PC-3 (cell line): ENCODE data around the gene DHRS1. TPM values are rescaled to one million over a fixed set of nuclear protein-coding genes. Genes with fewer than 3 reads are reported as not detected.

Experiments
- ATAC-seq: fragments of 200-7000 bp; cut with Tn5 transposase; 2 replicates; pipeline ENCODE4 v1.9.1; 2020; ENCODE audit warnings: mild to moderate bottlenecking, moderate library complexity
- BruUV-seq: library from RNA; stranded (reverse); fragments of 400-500 nt; replicated peaks from 2 replicates; lab custom pipeline; 2021; lab: Mats Ljungman, UMichigan
- CTCF ChIA-PET: fragments of 300-600 bp; sonication (Branson Sonifier 250); formaldehyde crosslinking; loops from one replicate; lab custom pipeline; 2022; ENCODE audit warnings: antibody characterized with exemption; lab: Charles Lee
- POLR2A ChIA-PET: fragments of 300-600 bp; sonication (Branson Sonifier 250); formaldehyde crosslinking; loops from one replicate; lab custom pipeline; 2022; ENCODE audit warnings: antibody characterized with exemption; ENCODE audit not compliant: unreplicated experiment; lab: Charles Lee
- DNase-seq: peaks from one replicate; pipeline ENCODE4 v3.0.0-alpha.2; 2015
- H2AFZ ChIP-seq: fragments of 300-600 bp; sonication (generic); 2 replicates; pipeline ENCODE4 v1.6.0; 2016; ENCODE audit warnings: antibody characterized with exemption, low read length
- H3F3A ChIP-seq: fragments of 300-600 bp; sonication (generic); one replicate; pipeline ENCODE4 v1.6.0; 2017; ENCODE audit warnings: antibody characterized with exemption, low read length, control low read depth, mild to moderate bottlenecking; ENCODE audit not compliant: unreplicated experiment
- H3K27ac ChIP-seq: fragments of 300-600 bp; sonication (generic); 2 replicates; pipeline ENCODE4 v1.5.1; 2016; ENCODE audit warnings: mild to moderate bottlenecking, low read length
- H3K27me3 ChIP-seq: fragments of 300-600 bp; sonication (generic); 2 replicates; pipeline ENCODE4 v1.6.1; 2016; ENCODE audit warnings: low read length, mixed read lengths
- H3K36me3 ChIP-seq: fragments of 300-600 bp; sonication (generic); 2 replicates; pipeline ENCODE4 v1.6.1; 2016; ENCODE audit warnings: low read depth, mixed run types, low read length, mixed read lengths
- H3K4me1 ChIP-seq: fragments of 300-600 bp; sonication (generic); 2 replicates; pipeline ENCODE4 v1.5.1; 2016; ENCODE audit warnings: low read length; ENCODE audit not compliant: insufficient read depth
- H3K4me2 ChIP-seq: fragments of 300-600 bp; sonication (generic); 2 replicates; pipeline ENCODE4 v1.6.0; 2016; ENCODE audit warnings: low read length
- H3K4me3 ChIP-seq: fragments of 300-600 bp; sonication (generic); 2 replicates; pipeline ENCODE4 v1.5.1; 2016; ENCODE audit warnings: mild to moderate bottlenecking, low read length, mixed read lengths
- H3K79me2 ChIP-seq: fragments of 300-600 bp; sonication (generic); 2 replicates; pipeline ENCODE4 v1.6.1; 2017; ENCODE audit warnings: low read length, mixed read lengths
- H3K9ac ChIP-seq: fragments of 300-600 bp; sonication (generic); 2 replicates; pipeline ENCODE4 v1.6.0; 2016; ENCODE audit warnings: mild to moderate bottlenecking, low read length
- H3K9me2 ChIP-seq: fragments of 300-600 bp; sonication (generic); replicated peaks from 2 replicates; pipeline ENCODE4 v1.6.1; 2016; ENCODE audit warnings: mixed run types, low read length, mixed read lengths
- H3K9me3 ChIP-seq: fragments of 300-600 bp; sonication (generic); 2 replicates; pipeline ENCODE4 v1.6.1; 2016; ENCODE audit warnings: low read length, mixed read lengths
- H4K20me1 ChIP-seq: fragments of 300-600 bp; sonication (generic); 2 replicates; pipeline ENCODE4 v1.6.1; 2016; ENCODE audit warnings: low read length, mixed read lengths
- EZH2 ChIP-seq: fragments of 300-600 bp; sonication (generic); IDR thresholded peaks from one replicate; pipeline ENCODE4 v1.6.1; 2017; ENCODE audit warnings: antibody characterized with exemption, mild to moderate bottlenecking, low read length; ENCODE audit not compliant: unreplicated experiment
- EZH2phosphoT487 ChIP-seq: fragments of 300-600 bp; sonication (generic); IDR thresholded peaks from 2 replicates; pipeline ENCODE4 v1.6.1; 2018; ENCODE audit warnings: mild to moderate bottlenecking, antibody characterized with exemption, low read length, borderline replicate concordance
- intact Hi-C: fragments of 100-400 bp; cut with micrococcal nuclease; formaldehyde crosslinking; loops from 2 replicates; pipeline ENCODE4 v1.9.0; 2023
- total RNA-seq: library from RNA; depleted of rRNA; stranded (reverse); fragments of >200 nt; gene quantifications from 2 replicates; pipeline ENCODE4 v1.2.3, GENCODE V29; 2014
- TF ChIP-seq, protein P1 (sequence below): fragments of 300-600 bp; sonication (generic); conservative IDR thresholded peaks from 2 replicates; pipeline ENCODE4 v1.5.1; 2017; ENCODE audit warnings: antibody characterized with exemption, low read depth, mild to moderate bottlenecking, low read length

Gene DHRS1
- total RNA-seq, 1 experiment from 2014 or later: 15.9 TPM

- H3K36me3 ChIP-seq: peaks cover 48% of the 10 kb centered on the region
- H4K20me1 ChIP-seq: no peaks in the 10 kb centered on the region
- DNase-seq: no peak
- no peak overlapping the region for H3K9ac ChIP-seq
- intact Hi-C loops: no loop called here
- H3K79me2 ChIP-seq: peaks cover 7% of the 10 kb centered on the region
- H3K27me3 ChIP-seq: no peaks in the 10 kb centered on the region
- ATAC-seq: no peak
- H3K27ac ChIP-seq: no peak overlapping the region
- no peak for TF ChIP-seq EZH2
- TF ChIP-seq, protein P1, sequence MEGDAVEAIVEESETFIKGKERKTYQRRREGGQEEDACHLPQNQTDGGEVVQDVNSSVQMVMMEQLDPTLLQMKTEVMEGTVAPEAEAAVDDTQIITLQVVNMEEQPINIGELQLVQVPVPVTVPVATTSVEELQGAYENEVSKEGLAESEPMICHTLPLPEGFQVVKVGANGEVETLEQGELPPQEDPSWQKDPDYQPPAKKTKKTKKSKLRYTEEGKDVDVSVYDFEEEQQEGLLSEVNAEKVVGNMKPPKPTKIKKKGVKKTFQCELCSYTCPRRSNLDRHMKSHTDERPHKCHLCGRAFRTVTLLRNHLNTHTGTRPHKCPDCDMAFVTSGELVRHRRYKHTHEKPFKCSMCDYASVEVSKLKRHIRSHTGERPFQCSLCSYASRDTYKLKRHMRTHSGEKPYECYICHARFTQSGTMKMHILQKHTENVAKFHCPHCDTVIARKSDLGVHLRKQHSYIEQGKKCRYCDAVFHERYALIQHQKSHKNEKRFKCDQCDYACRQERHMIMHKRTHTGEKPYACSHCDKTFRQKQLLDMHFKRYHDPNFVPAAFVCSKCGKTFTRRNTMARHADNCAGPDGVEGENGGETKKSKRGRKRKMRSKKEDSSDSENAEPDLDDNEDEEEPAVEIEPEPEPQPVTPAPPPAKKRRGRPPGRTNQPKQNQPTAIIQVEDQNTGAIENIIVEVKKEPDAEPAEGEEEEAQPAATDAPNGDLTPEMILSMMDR: no peak
- TF ChIP-seq EZH2phosphoT487: no peak
- H3K4me1 ChIP-seq: peaks cover 21% of the 10 kb centered on the region
- H3F3A ChIP-seq: no peaks in the 10 kb centered on the region
- H3K9me3 ChIP-seq: no peaks in the 10 kb centered on the region
- H3K9me2 ChIP-seq: no peaks in the 10 kb centered on the region
- no peak overlapping the region for H2AFZ ChIP-seq
- BruUV-seq: no TSS peak
- no peak overlapping the region for H3K4me3 ChIP-seq
- CTCF ChIA-PET: no interaction called here
- POLR2A ChIA-PET: no interaction called here
- H3K4me2 ChIP-seq: no peak overlapping the region
These were observed 6.1 kb downstream of the DHRS1 start for GRCh38 chr14:24293525-24293924.

DNA sequence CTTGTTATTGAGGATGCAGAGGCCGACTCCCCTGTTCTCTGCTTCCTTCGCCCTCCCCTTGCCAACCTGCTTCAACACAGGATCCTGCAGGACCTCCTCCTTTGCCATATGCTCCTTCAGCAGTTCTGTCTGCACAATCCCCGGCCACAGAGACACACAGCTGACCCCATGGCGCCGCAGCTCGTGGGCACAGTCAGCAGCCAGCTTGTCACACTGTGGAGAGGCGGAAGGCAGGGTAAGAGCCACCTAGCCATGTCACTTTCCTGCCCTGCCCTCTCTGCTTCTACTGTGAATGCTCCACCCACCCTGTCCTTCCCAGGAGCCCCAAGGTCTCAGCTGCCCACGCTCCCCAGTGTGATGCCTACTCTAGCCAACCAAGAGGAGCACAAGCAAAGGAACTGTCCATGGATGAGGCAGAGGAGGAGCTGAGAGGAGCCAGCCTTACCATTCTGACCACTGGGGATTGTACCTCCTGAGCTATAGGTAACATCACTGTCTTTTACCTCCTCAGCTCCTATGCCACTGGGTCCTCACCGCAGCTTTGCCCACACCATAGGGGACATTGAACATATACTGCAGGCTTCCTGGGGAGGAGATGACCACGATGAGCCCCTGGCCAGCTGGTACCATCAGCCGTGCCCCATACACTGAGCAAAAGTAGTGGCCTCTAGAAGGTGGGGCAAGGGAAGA is 7.3 kb downstream of the DHRS1 start:
- ChIA-PET CTCF (interaction anchor here (0.5 kb wide), 1 partner anchor 77 kb away, joined by 3 read pairs; the partner anchor contains the start of gene MDP1), POLR2A (no interaction called here)
- no TSS peak for BruUV-seq
- Histone ChIP-seq H3K4me2 (no peak overlapping the region), H3K4me1 (peaks cover 9% of the 10 kb centered on the region; the same call in 1 of the 2 replicates), H3K4me3 (no peak overlapping the region), H4K20me1 (no peaks in the 10 kb centered on the region), H3K9me3 (no peaks in the 10 kb centered on the region), H3K36me3 (peaks cover 48% of the 10 kb centered on the region), H3K9me2 (no peaks in the 10 kb centered on the region), H3K27me3 (no peaks in the 10 kb centered on the region), H3K9ac (no peak overlapping the region), H3F3A (no peaks in the 10 kb centered on the region), H3K27ac (no peak overlapping the region), H2AFZ (no peak overlapping the region), H3K79me2 (no peaks in the 10 kb centered on the region)
- ATAC-seq (no peak), DNase-seq (no peak)
- intact Hi-C loops: no loop called here
- no peak for TF ChIP-seq EZH2phosphoT487
- TF ChIP-seq, protein P1: no peak
- TF ChIP-seq EZH2: no peak

DNA sequence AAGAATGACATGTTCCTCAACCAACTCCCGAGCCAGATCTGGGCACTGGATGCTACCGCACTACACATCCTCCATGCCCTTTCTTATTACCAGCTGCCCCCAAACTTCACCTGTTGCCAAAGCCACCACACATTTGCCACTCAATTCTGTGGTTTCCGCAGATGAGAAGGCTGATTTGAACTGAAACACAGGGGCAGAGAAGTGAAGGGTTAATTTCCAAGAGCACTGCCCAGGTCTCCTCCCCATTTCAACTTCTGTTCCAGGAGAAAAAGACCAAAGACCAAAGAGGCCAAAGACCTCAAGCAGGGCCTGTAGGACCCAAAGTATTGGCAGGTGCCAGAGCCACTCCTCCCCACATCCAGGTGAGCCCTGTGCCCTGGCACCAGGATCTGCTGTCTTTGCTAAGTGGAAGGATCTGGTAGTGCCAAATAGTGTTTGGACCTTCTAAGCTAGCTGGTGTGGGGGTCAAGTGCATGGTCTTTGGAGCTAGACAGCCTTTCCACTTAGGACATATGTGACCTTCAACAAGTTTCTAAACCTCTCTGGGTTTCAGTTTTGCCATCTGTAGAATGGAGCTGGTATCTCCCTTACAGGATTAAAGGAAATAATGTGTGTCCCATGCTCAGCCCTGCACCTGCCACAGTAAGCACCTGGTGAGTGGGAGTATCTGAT is 8.0 kb downstream of the DHRS1 start:
- Histone ChIP-seq H3K4me1 (peaks cover 3% of the 10 kb centered on the region; the same call in 1 of the 2 replicates), H3K4me3 (no peak overlapping the region), H3K4me2 (no peak overlapping the region), H4K20me1 (no peaks in the 10 kb centered on the region), H2AFZ (no peak overlapping the region), H3K27ac (no peak overlapping the region), H3K79me2 (no peaks in the 10 kb centered on the region), H3K9me2 (no peaks in the 10 kb centered on the region), H3K9ac (no peak overlapping the region), H3K36me3 (peaks cover 48% of the 10 kb centered on the region), H3K9me3 (no peaks in the 10 kb centered on the region), H3K27me3 (no peaks in the 10 kb centered on the region), H3F3A (no peaks in the 10 kb centered on the region)
- no TSS peak for BruUV-seq
- intact Hi-C loops: no loop called here
- ChIA-PET CTCF (no interaction called here), POLR2A (no interaction called here)
- no peak for ATAC-seq
- no peak for DNase-seq
- TF ChIP-seq EZH2 (no peak), EZH2phosphoT487 (no peak)
- TF ChIP-seq, protein P1: no peak
